Measurements from ENCODE around the gene CCHCR1.

CCHCR1 gene

DNA sequence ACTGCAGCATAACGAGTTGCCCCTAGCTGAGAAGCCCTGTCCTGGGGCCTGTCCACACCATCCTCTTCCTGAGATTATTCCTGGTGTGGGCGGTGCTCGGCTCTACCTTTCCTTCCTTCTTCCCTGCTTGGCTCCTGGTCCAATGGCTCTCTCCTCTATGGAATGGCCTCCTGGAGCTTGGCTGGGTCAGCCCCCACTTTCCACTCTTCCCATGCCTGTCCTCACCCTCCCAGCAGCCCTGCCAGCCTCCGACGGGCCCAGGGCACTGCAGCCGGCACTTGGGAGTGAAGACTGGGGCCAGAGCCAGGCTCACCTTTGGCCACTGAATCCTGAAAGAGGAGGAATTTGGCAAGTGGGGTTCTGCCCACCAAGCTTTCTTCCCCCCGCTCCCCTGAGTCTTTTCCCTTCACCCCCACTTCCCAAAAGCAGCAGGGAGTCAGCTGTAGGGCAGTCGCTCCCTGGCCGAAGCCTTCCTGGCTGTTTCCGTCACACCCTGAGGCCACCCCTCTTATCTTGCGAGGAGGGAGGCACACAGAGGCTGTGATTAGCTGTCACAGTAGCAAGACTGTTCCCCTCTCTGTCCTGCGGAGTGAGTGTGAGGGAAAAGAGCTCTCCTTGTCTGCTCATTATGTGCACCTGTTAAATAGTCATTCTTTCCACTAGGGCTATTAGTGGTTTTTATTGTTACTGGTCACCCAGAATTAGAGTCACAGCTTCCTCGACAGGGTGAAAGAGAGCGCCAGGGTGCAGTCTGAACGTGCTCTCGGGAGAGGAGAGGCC, 31.0 kb downstream of the CCHCR1 start:
- no peak for DNase-seq (ENCODE audit: low read depth)

DNA sequence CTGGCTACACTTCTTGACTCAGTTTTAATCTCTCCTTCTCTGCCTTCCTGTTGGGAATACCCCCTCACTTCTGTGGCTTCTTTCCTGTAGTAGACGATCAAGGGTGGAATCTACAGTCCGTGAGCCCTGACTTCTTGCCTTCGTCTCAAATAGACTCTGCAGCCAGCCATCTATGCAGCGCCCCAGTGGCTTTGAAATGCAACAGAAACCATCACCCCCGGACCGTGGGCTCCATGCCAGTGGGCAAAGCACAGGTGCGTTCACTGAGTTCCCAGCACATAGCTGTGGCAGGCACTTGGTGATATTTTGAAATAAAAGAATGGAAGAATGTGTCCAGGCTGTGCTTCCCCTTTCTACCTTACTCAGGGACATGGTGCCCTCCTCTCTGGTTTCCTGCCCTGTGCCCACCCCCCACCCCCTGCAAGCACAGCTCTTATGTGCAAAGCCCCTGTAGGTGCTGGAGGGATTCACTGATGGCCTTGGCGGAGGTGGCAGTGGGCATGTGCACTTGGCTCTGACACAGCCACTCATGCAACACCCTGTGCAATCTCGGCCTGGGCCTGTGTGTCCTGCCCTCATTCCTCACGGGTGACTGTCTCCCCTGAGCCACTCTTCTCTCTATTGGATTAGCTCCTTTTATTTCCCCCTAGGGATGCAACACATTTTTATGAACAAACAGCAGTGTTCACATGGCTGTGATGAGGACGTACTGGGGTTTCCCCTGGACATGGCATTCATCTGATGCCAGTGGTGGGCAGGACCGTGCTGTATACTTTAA, 31.8 kb downstream of the CCHCR1 start:
- DNase-seq (ENCODE audit: low read depth) = no peak

DNA sequence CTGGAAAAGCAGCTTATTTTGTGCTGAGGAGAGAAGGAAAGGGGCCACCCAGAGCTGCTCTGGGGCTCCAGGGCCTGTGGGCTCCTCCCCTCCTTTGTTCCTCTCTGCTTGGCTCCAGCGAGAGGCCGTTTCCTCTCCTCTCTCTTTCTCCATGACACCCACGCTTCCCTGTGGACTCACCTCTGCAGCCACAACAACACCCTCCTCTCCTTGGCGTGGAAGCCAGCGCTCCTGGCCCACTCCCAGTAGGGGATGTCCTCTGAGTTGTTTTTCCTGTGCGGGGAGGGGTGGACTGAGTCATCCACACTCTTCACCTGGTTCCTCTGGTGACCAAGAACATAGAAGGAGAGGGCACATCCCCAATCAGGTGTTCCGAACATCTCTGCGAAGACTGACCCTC, 32.4 kb downstream of the CCHCR1 start:
- no peak for DNase-seq (ENCODE audit: low read depth)

DNA sequence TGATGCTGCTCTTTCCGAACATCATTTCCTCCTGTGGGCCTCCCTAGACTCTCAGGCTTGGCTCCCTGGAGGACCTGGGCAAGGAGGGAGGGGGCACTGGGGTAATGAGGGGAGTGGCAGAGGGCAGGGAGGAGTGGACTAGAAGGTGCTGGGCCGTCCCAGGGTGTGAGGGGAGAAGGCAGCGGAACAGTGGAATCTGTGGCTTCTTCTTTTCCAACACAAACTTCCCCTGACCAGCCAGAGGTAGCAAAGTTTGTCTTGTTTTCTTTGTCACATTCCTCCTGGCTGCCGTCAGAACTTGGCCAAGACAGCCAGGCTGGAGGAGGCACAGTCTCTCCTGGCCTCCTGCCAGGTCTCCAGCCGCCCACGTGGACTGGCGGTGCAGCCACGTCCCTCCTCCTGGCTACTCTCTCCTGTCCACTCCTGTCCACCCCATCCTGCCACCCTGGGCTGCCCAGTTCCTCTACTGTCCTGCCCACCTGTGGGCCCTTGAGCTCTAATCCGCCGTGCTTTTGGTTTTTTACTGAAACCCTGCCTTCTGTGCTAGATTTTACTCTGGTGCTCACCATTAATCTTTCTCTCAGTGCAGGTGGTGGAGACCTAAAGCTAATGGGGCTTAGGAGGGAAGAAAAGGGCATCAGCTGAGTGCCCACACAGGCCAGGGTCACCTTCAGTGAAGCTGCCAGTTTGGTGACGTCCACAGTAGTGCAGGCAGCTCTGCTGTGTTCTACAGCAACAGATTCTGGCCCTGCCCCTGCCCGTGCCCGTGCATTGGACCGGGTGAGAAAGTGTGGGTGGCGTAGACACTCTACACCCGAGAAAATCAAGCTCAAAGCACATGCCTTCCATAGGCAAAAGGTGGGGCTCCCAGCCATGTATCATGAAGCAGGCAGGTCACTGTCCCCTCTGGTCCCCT, 34.6 kb downstream of the CCHCR1 start:
- no peak for DNase-seq (ENCODE audit: low read depth)

DNA sequence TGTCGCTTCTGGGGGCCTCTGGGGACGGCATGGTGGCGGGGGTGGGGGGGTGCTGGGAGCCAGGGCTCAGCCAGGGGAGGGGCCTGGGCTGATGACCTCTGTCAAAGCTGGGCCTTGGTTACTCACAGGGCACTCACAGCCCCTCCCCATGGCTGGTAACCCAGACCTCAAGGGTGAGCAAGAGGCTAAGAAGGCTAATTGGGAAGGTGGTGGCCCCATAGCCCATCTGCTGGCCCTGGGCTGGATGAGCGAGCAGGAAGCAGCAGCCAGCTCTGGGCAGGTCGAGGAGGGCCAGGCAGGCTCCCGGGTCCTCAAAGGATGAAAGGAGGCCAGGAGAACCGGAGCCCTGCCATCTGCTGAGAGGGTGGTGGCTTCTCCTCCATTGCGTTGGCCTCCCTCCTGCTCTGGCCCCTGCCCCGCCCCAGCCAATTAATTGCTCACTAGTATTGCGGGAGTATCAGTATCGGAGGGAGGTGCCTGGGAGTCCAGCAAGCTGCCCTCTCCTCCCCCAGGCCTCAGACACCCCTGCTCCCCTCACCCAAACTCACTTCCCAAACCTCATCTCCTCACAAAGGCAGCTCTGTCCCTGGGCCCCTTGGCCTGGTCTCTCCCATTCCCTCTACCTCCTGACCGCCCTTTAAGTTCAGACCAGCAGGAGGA, 36.3 kb downstream of the CCHCR1 start:
- DNase-seq (ENCODE audit: low read depth) = no peak

DNA sequence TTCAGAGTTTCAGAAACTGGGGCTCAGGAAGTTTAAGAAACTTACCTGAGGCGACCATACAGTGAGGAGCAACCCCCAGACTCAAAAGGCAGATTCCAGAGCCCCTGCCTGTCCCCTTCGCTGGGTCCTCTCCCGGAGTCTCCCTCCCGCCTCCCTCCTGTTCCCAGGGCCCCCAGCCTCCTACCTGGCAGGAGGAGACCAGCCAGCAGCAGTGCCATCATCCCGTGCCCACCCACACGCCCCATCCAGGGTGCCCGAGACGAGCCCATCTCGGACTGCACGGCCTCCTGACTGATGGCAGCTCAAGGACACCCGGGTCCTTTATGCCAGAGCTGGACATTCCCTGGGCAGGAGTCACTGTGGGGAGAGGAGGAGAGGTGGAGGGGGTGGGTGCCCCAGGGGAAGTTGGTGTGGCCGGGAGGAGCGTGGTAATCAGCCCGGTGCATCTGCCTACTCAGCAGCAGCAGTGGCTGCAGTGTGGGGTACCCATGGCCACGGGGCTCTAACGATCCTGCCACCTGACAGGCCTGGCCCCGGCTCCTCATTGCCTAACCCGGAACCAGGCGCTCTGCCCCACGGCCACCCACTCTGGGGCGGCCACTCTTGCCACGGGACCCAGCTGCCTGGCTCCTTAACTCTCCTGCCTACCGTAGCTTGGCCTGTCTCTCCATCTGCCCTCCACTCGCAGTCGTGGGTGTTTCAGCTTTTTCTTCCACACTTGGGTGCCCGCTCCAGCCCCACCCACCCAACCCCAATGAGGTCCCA, 37.3 kb downstream of the CCHCR1 start, which contains the start of gene CDSN:
Gene CDSN, minus strand, starts transcription at position 296 of the 765 bp plus-strand sequence. Its CDS starts 27 bp downstream, at position 269.
- DNase-seq (ENCODE audit: low read depth) = no peak

DNA sequence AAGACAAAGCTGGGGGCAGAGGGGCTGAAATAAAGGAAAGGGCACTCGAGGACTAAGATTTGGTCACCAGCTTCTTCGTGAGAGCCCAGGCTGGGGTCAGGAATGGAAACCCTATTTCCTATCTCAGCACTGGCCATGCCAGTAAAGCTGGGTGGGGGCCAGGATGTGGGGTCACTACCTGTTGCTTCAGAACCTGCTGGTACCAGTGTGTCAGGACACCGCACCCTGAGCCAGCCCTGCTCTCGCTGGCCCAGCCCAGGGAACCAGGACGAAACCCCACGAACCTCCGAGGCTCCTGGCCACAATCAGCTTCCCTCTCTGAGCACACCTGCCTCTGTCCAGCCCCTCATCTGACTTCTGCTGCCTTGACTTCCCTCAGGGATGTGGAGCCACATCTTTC, 39.4 kb downstream of the CCHCR1 start:
- no peak for DNase-seq (ENCODE audit: low read depth)

DNA sequence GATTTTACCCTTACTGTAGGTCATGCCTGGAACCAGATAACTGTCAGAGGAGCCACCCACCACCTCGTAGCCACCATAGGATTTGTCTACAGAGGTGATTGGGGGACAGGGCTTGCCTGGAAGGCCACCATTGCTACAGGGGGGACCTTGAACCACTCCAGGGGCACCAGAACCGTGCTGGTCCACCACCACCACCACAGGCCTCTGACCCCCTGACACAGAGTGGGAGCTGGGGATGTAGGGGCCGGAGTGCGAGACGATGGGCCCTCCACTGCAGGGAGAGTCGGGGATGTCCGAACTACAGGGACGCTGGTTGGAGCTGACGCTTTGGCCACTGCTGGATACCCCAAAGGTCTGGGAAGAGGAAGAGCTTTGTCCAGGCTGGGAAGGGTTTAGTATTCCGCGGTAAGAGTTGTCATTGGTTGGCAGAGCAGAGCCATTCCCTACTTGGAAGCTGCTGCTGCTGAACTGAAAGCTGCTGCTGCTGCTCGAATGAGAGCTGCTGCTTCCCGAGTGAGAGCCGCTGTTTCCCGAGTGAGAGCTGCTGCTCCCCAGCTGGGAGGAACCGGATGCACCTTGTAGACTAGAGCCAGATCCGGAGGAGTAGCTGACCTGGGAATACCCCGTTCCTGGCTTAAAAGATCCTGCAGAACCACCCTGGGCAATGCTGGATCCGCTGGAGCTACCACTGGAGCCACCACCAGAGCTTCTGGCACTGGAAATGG, 40.8 kb downstream of the CCHCR1 start:
- DNase-seq (ENCODE audit: low read depth) = no peak

DNA sequence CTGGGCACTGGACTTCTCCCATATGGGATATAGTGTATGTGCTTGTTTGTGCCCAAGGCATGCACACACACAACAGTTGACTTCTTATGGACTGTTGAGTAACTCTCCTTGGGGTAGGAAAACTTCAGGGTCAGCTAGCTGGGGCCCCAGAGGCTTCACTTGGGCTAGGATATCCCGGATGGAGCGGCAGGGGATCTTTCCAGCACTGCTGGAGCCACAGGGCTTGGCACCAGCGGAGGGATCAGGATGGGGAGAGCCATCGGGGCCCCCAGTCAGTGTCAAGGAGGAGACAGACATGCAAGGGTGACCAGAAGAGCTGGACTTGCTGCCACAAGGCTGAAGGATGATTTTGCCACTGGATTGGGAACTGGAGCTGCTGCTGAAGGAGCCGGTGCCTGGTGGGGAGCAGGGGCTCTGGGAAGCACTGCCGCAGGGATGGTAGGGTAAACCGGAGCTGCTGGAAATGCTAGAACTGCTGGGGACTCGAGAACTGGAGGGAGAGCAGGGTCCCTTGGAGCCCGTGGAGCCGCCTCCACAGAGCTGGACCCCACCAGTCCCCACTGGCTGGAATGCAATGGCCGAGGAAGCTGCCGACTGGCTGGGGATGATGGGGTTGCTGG, 41.6 kb downstream of the CCHCR1 start:
- DNase-seq (ENCODE audit: low read depth) = no peak

DNA sequence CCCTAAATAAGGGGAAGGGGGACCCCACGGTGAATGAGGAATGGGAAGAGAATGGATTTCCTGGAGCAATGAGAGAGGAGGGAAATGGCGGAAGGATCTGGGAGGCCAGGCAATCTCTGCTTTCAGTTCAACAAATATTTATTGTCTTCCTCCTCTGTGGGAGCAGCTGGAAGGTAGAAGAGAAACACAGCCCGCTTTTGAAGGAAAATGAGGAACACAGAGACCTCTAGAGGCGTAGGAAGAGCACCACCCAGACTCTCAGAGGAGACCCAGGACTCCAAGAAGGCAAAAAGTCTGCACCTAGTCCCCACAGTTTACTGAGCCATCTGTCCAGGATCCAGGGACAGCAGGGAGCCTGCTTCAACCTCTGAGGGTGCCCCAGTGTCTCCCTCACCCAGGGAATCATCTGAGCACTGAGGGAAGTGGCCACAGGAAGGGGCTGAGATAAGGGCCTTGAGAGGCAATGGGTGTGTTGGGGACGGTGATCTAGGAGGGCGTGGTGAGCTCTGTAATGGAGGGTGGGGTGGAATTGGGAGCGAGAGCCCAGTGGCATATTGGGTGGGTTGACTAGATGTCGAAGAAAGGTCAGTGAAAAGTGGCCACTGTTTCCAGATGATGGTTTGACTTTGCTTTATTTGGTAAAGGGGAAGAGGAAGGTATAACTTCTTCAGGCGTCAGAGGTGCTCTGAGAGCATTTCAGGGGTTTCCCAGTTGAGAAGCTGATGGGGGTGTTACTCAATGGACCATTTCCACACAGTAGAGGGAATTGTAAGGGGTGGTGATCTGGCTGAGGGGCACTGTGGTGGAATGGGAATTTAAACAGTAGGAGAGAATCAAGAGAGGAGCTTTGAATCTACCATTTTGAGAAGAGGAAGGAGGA, 42.4 kb downstream of the CCHCR1 start:
- no peak for DNase-seq (ENCODE audit: low read depth)

DNA sequence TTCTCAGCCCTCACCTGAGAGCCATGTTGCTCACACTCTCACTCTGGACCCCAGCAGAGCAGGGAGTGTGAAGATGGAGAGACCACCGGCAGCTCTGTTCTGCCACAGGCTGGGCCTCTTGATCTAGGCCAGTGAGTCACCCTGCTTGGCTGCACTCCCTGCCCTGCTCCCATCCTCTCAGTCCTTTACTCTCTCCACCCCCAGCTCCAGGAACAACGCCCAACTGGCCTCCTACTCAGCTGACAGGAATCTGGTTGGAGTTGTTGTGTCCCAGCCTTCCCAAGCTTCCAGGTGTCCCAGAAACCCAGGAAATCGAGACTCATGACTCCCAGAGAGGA, 43.1 kb downstream of the CCHCR1 start, which contains the start of gene PSORS1C1:
Gene PSORS1C1, plus strand, starts transcription at position 260 of the 338 bp plus-strand sequence. CDS start 14,833 bp downstream, outside the sequence.
- no peak for DNase-seq (ENCODE audit: low read depth)

DNA sequence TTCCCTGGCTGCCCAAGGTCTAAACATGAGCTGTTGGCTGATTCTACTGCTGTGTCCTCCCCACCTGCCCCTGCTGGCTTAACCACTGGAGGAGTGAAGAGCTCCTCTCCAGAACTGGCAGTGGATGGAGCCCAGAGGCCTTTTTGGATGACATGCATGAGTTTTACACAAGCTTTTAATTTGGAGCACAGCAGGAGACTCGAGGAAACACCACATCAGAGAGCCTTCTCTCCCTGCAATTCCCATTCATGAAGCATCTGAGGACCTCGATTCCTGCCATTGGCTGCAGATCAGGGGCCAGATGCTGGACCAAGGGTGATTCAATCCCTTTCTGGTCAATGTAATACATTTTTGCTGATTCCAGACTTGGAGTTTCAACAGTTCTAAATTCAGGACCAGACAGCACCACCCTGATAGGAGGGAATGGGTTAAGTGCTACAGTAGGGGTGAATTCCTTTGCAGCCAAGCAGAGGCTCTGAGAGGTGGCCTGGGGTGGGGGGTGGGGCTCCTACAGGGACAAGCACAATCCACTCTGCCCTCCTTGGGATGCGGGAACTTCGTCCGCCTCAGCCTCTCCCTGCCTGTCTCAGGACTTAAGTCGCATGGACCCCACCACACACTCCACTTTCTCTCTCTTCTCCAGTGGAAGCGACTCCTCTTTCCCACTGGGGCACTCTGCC, 43.6 kb downstream of the CCHCR1 start:
- DNase-seq (ENCODE audit: low read depth) = no peak

DNA sequence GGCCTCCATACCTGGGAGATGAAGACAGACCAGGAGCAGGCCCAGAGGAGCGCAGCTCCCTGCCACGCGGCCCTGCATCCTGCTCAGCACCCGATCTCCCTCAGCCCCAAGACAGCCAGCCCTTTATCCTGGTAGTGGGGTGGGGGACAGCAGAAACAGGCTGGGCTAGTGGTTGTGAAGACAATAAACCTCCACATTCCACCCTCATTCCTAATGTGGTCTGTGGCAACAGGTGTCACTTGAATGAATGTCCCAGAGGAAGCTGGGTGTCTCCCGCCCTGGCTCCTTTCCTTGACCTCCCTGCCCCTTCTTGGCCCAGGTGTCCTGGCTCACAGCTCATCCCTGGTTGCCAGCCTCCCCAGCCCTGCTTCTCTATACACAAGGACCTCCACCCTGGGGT, 45.1 kb downstream of the CCHCR1 start, which contains the start of gene C6orf15:
Gene C6orf15, minus strand, starts transcription at position 98 of the 400 bp plus-strand sequence. Its CDS starts 20 bp downstream, at position 78.
- no peak for DNase-seq (ENCODE audit: low read depth)

DNA sequence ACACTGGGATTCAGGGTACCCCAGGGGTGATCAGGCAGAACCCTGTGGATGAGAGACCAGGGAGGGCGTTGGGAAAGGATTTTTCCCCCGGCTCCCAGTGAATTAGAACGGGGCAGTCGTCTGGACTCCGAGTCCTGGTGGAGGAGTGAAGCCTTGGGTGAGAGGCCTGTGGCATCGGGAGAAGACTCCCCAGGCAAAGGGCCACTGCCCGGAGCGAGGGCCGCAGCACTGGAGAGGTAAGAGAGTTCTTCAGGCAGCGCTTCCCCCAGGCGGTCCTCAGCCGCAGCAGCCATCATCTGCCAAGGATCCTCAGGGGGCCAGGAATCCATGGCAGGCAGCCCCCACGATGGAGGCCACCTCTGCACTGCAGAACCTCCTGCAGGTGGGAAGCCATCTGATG, 45.9 kb downstream of the CCHCR1 start:
- DNase-seq (ENCODE audit: low read depth) = no peak

DNA sequence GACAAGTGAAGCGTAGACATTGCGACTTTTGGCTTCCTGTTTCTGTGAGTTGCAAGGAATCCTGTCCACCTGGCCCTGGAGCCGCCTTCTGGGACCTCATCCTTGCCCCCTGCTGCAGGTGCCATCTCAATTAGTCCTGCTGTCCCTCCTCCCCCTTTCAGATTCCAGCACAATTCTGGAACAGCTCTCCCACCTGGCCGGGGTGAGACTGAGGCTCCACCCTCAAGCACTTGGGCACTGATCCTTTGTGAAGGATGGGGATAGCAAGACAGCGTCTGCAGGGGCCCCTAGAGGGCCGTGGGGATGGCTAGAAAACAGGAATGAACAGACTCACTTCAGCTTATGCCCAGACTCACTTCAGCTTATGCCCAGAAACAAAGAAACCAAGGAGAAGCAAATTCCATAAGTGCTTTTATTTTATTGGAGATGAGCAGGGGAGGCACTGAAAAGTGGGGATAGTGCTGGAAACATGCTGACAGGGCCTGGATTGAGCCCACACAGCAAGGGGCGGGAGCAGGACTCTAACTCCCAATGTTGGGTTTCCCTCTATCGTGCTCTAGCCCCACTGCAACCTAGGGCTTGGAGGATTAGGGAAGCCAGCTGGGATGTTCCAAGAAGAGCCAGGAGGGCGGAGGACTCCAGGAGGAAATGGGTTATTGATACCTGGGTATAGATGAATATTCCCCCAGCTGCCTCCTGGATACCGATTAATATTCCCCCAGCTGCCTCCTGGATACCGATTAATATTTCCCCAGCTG, 46.6 kb downstream of the CCHCR1 start:
- no peak for DNase-seq (ENCODE audit: low read depth)

DNA sequence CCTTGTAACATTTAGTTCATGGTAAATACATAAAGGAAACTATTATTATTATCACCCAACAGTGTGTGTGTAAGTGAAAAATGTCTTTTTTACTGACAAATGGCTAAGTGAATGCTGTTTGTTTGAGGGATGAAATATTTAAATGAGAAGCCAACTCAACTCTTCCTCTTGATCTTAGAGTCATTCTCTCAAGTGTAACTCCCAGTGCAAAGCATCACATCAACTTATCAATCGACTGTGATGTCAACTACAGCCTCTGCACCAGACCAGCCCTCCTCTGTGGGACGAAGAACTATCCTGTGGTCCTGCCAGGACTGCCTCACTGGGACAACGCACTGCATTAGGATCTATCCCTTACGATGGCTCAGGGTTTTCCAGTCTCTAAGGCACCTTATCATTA, 50.5 kb downstream of the CCHCR1 start:
- no peak for DNase-seq (ENCODE audit: low read depth)

DNA sequence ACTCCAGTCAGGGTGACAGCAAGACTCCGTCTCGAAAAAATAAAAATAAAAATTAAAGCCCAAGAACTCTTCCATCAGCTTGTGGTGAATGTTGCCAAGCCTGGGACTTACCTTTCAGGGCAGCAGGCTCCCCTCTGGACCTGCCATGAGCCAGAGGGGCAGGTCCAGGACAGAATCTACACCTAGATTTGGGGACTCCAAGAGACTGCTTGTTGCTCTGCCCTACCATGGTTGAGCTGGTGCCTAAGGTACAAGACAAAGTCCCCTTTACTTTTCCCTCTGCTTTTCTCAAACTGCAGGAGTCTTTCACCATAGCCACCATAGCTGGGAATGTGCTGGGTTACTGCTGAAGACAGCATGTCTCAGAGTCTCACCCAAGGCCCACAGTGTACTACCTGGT, 54.5 kb downstream of the CCHCR1 start:
- DNase-seq (ENCODE audit: low read depth) = no peak
